ENCODE data around the gene ZNF142. TPM values are rescaled to one million over a fixed set of nuclear protein-coding genes. Genes with fewer than 3 reads are reported as not detected.

The ZNF142 gene
- total RNA-seq, 1 experiment from 2014 or later, result 31.3 TPM

Other genes starting within 250 kb of the ZNF142 start
- 0.18 TPM for gene VIL1, start 240.5 kb downstream of the ZNF142 start, total RNA-seq (2021; ENCODE audit: unreplicated experiment)
- 19.2 TPM for gene USP37, start 91.3 kb downstream of the ZNF142 start, total RNA-seq (2021; ENCODE audit: unreplicated experiment)
- gene CNOT9, start 90.8 kb downstream of the ZNF142 start, total RNA-seq (2021; ENCODE audit: unreplicated experiment), result 73.0 TPM
- 12.9 TPM for gene PLCD4, start 51.7 kb downstream of the ZNF142 start, total RNA-seq (2021; ENCODE audit: unreplicated experiment)
- gene BCS1L, start 60 bp upstream of the ZNF142 start, total RNA-seq (2021; ENCODE audit: unreplicated experiment), result 42.0 TPM
- 40.4 TPM for gene RNF25, start 12.4 kb upstream of the ZNF142 start, total RNA-seq (2021; ENCODE audit: unreplicated experiment)
- 48.6 TPM for gene STK36, start 12.5 kb upstream of the ZNF142 start, total RNA-seq (2021; ENCODE audit: unreplicated experiment)
- gene TTLL4, start 51.2 kb upstream of the ZNF142 start, total RNA-seq (2021; ENCODE audit: unreplicated experiment), result 45.6 TPM
- gene CYP27A1, start 122.5 kb upstream of the ZNF142 start, total RNA-seq (2021; ENCODE audit: unreplicated experiment), result 7.7 TPM
- gene PRKAG3, start 172.2 kb upstream of the ZNF142 start, total RNA-seq (2021; ENCODE audit: unreplicated experiment), result not detected
- 8.1 TPM for gene WNT6, start 200.2 kb upstream of the ZNF142 start, total RNA-seq (2021; ENCODE audit: unreplicated experiment)
- 9.2 TPM for gene WNT10A, start 221.2 kb upstream of the ZNF142 start, total RNA-seq (2021; ENCODE audit: unreplicated experiment)

Data from Panc1 (cell line).